Hepatocyte (in vitro differentiated cells): ENCODE results near the gene MAIP1.

ENCODE experiments used
- EZH2 ChIP-seq: fragments of 200-600 bp; sonication (generic); IDR thresholded peaks from 2 replicates; pipeline ENCODE4 v1.6.1; 2016; ENCODE audit warnings: antibody characterized with exemption, mild to moderate bottlenecking, borderline replicate concordance
- EZH2phosphoT487 ChIP-seq: fragments of 200-600 bp; sonication (generic); IDR thresholded peaks from one replicate; pipeline ENCODE4 v1.6.1; 2018; ENCODE audit warnings: antibody characterized with exemption, mild to moderate bottlenecking, low read depth, moderate library complexity; ENCODE audit not compliant: unreplicated experiment, severe bottlenecking
- TF ChIP-seq, protein P1 (sequence below): fragments of 200-600 bp; sonication (generic); IDR thresholded peaks from 2 replicates; pipeline ENCODE4 v1.5.1; 2016; ENCODE audit warnings: antibody characterized with exemption, mild to moderate bottlenecking; ENCODE audit not compliant: poor library complexity

GRCh38 chr2:199968126-199968525 lies 12.7 kb downstream of the MAIP1 start:
- TF ChIP-seq, protein P1, sequence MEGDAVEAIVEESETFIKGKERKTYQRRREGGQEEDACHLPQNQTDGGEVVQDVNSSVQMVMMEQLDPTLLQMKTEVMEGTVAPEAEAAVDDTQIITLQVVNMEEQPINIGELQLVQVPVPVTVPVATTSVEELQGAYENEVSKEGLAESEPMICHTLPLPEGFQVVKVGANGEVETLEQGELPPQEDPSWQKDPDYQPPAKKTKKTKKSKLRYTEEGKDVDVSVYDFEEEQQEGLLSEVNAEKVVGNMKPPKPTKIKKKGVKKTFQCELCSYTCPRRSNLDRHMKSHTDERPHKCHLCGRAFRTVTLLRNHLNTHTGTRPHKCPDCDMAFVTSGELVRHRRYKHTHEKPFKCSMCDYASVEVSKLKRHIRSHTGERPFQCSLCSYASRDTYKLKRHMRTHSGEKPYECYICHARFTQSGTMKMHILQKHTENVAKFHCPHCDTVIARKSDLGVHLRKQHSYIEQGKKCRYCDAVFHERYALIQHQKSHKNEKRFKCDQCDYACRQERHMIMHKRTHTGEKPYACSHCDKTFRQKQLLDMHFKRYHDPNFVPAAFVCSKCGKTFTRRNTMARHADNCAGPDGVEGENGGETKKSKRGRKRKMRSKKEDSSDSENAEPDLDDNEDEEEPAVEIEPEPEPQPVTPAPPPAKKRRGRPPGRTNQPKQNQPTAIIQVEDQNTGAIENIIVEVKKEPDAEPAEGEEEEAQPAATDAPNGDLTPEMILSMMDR, result no peak
- TF ChIP-seq EZH2phosphoT487 (no peak), EZH2 (no peak)
